GM12875 (cell line): ENCODE results near the gene WASL.

Experiments
- H3K4me3 ChIP-seq: one replicate; pipeline ENCODE4 v1.5.1; 2011; ENCODE audit warnings: low read depth, low read length, control low read depth
- CTCF ChIP-seq: IDR thresholded peaks from 2 replicates; pipeline ENCODE4 v1.5.1; 2011; ENCODE audit warnings: low read depth, mild to moderate bottlenecking, control low read depth, inconsistent platforms, low read length, moderate library complexity, borderline replicate concordance; ENCODE audit not compliant: insufficient read depth

WASL gene

GRCh38 chr7:123719197-123719721, 29.5 kb downstream of the WASL start:
- no peak overlapping the region for H3K4me3 ChIP-seq
- no peak for TF ChIP-seq CTCF

GRCh38 chr7:123718773-123719172, 30.0 kb downstream of the WASL start:
- TF ChIP-seq CTCF = no peak
- no peak overlapping the region for H3K4me3 ChIP-seq

DNA sequence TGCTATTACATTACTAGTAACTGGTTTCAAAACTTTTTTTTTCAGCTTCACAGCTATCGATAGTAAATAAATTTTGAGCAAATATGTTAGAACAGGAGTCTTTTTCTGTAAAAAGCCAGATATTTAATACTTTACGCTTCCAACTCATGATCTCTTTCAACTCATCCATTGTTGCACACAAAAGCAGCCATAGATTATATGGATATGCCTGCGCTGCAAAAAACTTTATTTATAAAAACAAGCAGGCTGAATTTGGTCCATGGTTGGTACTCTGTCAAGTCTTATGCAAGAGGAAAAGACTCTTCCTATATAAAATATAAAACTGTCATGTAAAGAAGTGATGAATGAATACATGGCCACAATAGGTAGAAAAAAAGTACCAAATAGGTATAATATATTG, 31.1 kb downstream of the WASL start:
- no peak for TF ChIP-seq CTCF

GRCh38 chr7:123716877-123717276, 31.9 kb downstream of the WASL start:
- H3K4me3 ChIP-seq = no peak overlapping the region
- no peak for TF ChIP-seq CTCF

More for the DNA sequence above, 31.1 kb downstream of the WASL start:
- H3K4me3 ChIP-seq = no peak overlapping the region

GRCh38 chr7:123715799-123716198, 33.0 kb downstream of the WASL start:
- no peak overlapping the region for H3K4me3 ChIP-seq
- TF ChIP-seq CTCF = no peak

DNA sequence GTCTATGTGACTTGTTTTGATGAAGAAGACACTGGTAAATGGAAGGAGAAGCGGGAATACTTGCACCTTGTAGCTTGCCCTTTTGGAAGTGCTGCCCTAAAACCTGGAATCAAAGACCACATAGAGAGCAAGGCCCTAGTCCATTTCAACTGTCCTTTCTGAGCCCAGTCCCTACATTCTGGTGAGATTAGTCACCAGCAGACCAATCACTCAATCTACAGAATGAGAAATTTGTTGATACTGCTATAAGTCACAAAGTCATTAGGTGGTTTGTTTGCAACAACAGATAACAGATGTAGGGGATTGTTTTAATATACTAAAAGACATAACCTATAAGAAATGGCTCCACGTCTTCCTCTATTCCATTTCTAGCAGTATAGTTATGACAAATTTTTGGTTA, 33.6 kb downstream of the WASL start:
- no peak for TF ChIP-seq CTCF
- H3K4me3 ChIP-seq = no peak overlapping the region

GRCh38 chr7:123714296-123715080, 34.3 kb downstream of the WASL start:
- no peak for TF ChIP-seq CTCF
- H3K4me3 ChIP-seq = no peak overlapping the region
